ENCODE measurements around the gene ZNF750.
A peak's percentile ranks its signal among the peaks of the same experiment; 100 is the strongest.

ZNF750 gene

DNA sequence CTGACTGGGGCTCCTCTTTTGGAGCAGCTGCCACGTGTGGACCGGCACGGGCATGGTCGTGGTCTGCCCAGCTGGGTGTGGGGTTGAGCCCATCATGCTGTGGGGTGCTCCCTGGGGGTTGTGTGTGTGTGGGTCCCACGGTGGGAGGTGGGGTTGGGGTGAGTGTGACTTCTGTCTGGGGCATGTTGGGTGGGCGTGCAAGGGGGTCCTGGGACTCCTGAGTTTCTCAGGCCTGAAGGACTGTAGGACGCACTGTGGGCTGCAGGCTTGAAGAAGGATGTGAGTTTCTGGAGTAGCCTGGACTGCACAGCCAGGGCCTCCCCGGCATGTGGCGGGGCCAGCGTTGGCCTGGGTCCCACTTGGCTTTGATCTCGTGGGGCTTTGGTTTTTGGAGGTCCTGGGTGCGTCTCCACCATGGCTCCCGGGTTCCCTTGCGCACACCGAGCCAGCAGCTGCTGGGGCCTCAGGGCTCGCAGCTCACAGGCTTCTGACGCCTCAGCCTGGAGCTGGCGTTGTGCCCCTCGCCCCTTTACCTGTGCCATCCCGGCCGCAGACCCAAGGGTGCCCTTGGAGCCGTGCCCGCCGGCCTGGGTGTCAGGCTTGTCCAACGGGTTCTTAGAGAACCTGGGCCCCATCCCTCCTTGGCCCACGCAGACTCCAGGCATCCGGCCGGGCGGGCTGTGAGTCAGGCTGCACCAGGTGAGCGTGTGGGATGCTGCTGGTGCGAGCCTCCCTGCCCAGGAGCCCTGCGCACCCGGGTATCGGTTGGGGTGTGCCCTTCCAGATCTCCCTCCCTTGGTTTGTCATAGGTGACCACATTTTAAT lies 34.4 kb upstream of the ZNF750 start:
- H3K79me2 ChIP-seq (ENCODE audit: low read length), result 0 out of 2 replicates have a peak, but pooled peaks cover 4% of the 10 kb centered on the region
- H3K27me3 ChIP-seq (ENCODE audit: low read depth, low read length), result 0 out of 2 replicates have a peak, but pooled peaks cover 3% of the 10 kb centered on the region
- no peaks in the 10 kb centered on the region for H3K9me3 ChIP-seq (ENCODE audit: insufficient read depth, low read length)
- no peak overlapping the region for H2AFZ ChIP-seq (ENCODE audit: low read depth, low read length)
- peaks cover 46% of the 10 kb centered on the region for H4K20me1 ChIP-seq (ENCODE audit: insufficient read depth, low read length)
- no peak overlapping the region for H3K4me3 ChIP-seq (ENCODE audit: low read length)
- H3K27ac ChIP-seq (ENCODE audit: low read length), result no peak overlapping the region
- H3K36me3 ChIP-seq (replicated peaks; ENCODE audit: low read depth, low read length), result peaks cover 26% of the 10 kb centered on the region
- no peak overlapping the region for H3K9ac ChIP-seq (ENCODE audit: low read length)
- TF ChIP-seq, protein P1, sequence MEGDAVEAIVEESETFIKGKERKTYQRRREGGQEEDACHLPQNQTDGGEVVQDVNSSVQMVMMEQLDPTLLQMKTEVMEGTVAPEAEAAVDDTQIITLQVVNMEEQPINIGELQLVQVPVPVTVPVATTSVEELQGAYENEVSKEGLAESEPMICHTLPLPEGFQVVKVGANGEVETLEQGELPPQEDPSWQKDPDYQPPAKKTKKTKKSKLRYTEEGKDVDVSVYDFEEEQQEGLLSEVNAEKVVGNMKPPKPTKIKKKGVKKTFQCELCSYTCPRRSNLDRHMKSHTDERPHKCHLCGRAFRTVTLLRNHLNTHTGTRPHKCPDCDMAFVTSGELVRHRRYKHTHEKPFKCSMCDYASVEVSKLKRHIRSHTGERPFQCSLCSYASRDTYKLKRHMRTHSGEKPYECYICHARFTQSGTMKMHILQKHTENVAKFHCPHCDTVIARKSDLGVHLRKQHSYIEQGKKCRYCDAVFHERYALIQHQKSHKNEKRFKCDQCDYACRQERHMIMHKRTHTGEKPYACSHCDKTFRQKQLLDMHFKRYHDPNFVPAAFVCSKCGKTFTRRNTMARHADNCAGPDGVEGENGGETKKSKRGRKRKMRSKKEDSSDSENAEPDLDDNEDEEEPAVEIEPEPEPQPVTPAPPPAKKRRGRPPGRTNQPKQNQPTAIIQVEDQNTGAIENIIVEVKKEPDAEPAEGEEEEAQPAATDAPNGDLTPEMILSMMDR (IDR thresholded peaks at IDR 0.05; ENCODE audit: low read depth, low read length), result no peak
- no peak for TF ChIP-seq EZH2phosphoT487 (IDR thresholded peaks at IDR 0.05; ENCODE audit: low read depth)
- H3K4me1 ChIP-seq (ENCODE audit: low read length), result peaks cover 47% of the 10 kb centered on the region
- no peak overlapping the region for H3K4me2 ChIP-seq (ENCODE audit: low read length)

DNA sequence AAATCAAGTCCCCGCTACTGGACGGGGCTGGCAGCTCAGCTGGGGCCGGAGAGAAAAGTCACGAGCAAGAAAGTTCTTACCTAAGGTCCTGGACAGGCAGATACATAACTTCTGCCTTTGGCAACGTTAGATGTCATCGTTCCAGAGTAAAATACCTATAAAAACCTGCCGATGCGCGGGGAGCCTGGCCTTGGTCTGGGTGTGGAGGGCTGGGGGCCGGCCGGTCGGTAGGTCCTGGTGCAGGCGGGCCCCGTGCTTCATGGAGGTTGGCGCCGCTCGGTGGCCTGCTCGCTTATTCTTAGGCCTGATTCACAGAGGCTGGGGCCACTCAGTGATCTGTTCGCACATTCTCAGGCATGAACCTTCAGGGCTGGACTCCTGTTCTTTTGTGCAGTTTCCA lies 33.7 kb upstream of the ZNF750 start:
- Histone ChIP-seq H3K79me2 (ENCODE audit: low read length) (0 out of 2 replicates have a peak, but pooled peaks cover 4% of the 10 kb centered on the region), H3K4me1 (ENCODE audit: low read length) (peaks cover 48% of the 10 kb centered on the region), H3K27me3 (ENCODE audit: low read depth, low read length) (0 out of 2 replicates have a peak, but pooled peaks cover 3% of the 10 kb centered on the region), H3K4me2 (ENCODE audit: low read length) (no peak overlapping the region), H2AFZ (ENCODE audit: low read depth, low read length) (no peak overlapping the region), H3K27ac (ENCODE audit: low read length) (no peak overlapping the region), H3K9ac (ENCODE audit: low read length) (no peak overlapping the region), H3K36me3 (replicated peaks; ENCODE audit: low read depth, low read length) (peaks cover 26% of the 10 kb centered on the region), H3K4me3 (ENCODE audit: low read length) (no peak overlapping the region), H3K9me3 (ENCODE audit: insufficient read depth, low read length) (no peaks in the 10 kb centered on the region), H4K20me1 (ENCODE audit: insufficient read depth, low read length) (peaks cover 53% of the 10 kb centered on the region)
- TF ChIP-seq, protein P1 (IDR thresholded peaks at IDR 0.05; ENCODE audit: low read depth, low read length), result no peak
- TF ChIP-seq EZH2phosphoT487 (IDR thresholded peaks at IDR 0.05; ENCODE audit: low read depth), result no peak

DNA sequence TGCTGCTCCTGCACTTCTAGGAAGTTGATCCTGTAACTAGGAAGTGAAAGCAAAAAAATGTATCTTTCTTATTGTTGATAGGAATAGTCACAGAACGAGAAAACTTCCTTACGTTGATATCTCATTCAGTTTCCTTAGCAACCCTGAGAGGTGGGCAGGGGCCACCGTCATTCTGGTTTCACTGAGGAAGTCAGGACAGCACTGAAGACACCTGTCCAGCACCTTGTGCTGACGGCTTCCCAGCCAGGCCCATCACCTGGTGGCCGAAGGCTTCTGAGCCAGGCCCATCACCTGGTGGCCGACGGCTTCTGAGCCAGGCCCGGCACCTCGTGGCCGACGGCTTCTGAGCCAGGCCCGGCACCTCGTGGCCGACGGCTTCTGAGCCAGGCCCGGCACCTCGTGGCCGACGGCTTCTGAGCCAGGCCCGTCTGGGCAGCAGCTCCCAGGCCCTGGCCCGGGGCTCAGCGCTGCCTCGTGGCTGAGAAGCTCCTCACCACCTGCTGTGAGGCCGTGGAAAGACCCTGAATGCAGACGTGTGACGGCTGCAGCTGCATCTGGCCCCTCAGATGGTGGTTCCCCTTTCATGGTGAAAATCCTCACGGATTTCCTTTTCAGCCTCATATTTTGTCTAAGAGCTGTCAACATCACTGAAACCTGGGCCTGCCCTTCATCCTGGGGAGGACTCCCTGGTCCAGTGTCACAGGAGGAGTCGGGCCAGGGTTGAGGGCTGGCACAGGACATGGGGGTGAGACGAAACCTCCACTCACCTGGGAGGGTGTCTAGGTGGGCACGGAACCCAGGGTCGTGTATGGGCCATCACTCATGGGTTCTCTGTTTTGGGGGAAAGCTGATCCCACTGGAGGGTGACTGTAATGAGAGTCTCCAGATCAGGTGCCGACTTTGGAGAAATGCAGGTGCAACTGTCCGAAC lies 33.0 kb upstream of the ZNF750 start:
- no peak overlapping the region for H3K9ac ChIP-seq (ENCODE audit: low read length)
- H3K27me3 ChIP-seq (ENCODE audit: low read depth, low read length), result 0 out of 2 replicates have a peak, but pooled peaks cover 3% of the 10 kb centered on the region
- H3K79me2 ChIP-seq (ENCODE audit: low read length), result 0 out of 2 replicates have a peak, but pooled peaks cover 4% of the 10 kb centered on the region
- no peaks in the 10 kb centered on the region for H3K9me3 ChIP-seq (ENCODE audit: insufficient read depth, low read length)
- H2AFZ ChIP-seq (ENCODE audit: low read depth, low read length), result no peak overlapping the region
- H3K4me2 ChIP-seq (ENCODE audit: low read length), result peak overlapping the region; percentile 57
- no peak overlapping the region for H3K4me3 ChIP-seq (ENCODE audit: low read length)
- peaks cover 59% of the 10 kb centered on the region for H4K20me1 ChIP-seq (ENCODE audit: insufficient read depth, low read length)
- H3K27ac ChIP-seq (ENCODE audit: low read length), result no peak overlapping the region
- peaks cover 49% of the 10 kb centered on the region for H3K4me1 ChIP-seq (ENCODE audit: low read length)
- TF ChIP-seq, protein P1 (IDR thresholded peaks at IDR 0.05; ENCODE audit: low read depth, low read length), result no peak
- no peak for TF ChIP-seq EZH2phosphoT487 (IDR thresholded peaks at IDR 0.05; ENCODE audit: low read depth)
- peaks cover 26% of the 10 kb centered on the region for H3K36me3 ChIP-seq (replicated peaks; ENCODE audit: low read depth, low read length)
